IMR-90 (cell line): ENCODE results near the gene MEF2C. TPM values are rescaled to one million over a fixed set of nuclear protein-coding genes. Genes with fewer than 3 reads are reported as not detected.

Experiments
- ATAC-seq: fragments of 200-7000 bp; cut with Tn5 transposase; 2 replicates; pipeline ENCODE4 v1.9.1; 2020; ENCODE audit warnings: low read depth, mild to moderate bottlenecking, moderate library complexity
- BruUV-seq: library from RNA; stranded (reverse); fragments of 400-500 nt; replicated peaks from 2 replicates; lab custom pipeline; 2021; lab: Mats Ljungman, UMichigan
- CTCF ChIA-PET: fragments of 300-600 bp; formaldehyde crosslinking; extraction: SDS; loops from one replicate; lab custom pipeline; 2021; ENCODE audit warnings: antibody characterized with exemption; lab: Yijun Ruan, JAX
- POLR2A ChIA-PET: fragments of 300-600 bp; sonication (Branson Sonifier 250); formaldehyde crosslinking; loops from one replicate; lab custom pipeline; 2022; ENCODE audit warnings: antibody characterized with exemption; ENCODE audit not compliant: unreplicated experiment; lab: Charles Lee
- DNase-seq: peaks from one replicate; pipeline ENCODE4 v3.0.0; 2013
- H2AFZ ChIP-seq: replicated peaks from 2 replicates; pipeline ENCODE3; 2013; ENCODE audit warnings: low read length, mild to moderate bottlenecking; ENCODE audit not compliant: poor library complexity
- H2AK5ac ChIP-seq: 2 replicates; pipeline ENCODE4 v1.6.1; 2013; ENCODE audit warnings: low read depth, low read length, inconsistent platforms
- H2AK9ac ChIP-seq: replicated peaks from 2 replicates; pipeline ENCODE3; 2013; ENCODE audit warnings: mild to moderate bottlenecking, low read depth, low read length, moderate library complexity; ENCODE audit not compliant: poor library complexity
- H2BK120ac ChIP-seq: 2 replicates; pipeline ENCODE4 v1.6.1; 2013; ENCODE audit warnings: low read depth, low read length, inconsistent platforms
- H2BK15ac ChIP-seq: 3 replicates; pipeline ENCODE4 v1.6.1; 2013; ENCODE audit warnings: low read depth, low read length, inconsistent platforms
- H2BK20ac ChIP-seq: 2 replicates; pipeline ENCODE4 v1.6.1; 2013; ENCODE audit warnings: low read depth, mild to moderate bottlenecking, inconsistent platforms, low read length, moderate library complexity
- H2BK5ac ChIP-seq: 2 replicates; pipeline ENCODE4 v1.6.1; 2013; ENCODE audit warnings: mild to moderate bottlenecking, low read depth, low read length, inconsistent platforms; ENCODE audit not compliant: poor library complexity, severe bottlenecking
- H3K14ac ChIP-seq: replicated peaks from 2 replicates; pipeline ENCODE4 v1.6.1; 2013; ENCODE audit warnings: low read depth, low read length, inconsistent platforms
- H3K18ac ChIP-seq: 2 replicates; pipeline ENCODE4 v1.6.1; 2013; ENCODE audit warnings: low read depth, low read length, control low read depth
- H3K23ac ChIP-seq: 2 replicates; pipeline ENCODE4 v1.6.1; 2013; ENCODE audit warnings: low read depth, low read length, inconsistent platforms
- H3K27ac ChIP-seq: 2 replicates; pipeline ENCODE4 v1.5.1; 2013; ENCODE audit warnings: mild to moderate bottlenecking, control low read depth, low read length; ENCODE audit not compliant: insufficient read depth
- H3K27me3 ChIP-seq: 2 replicates; pipeline ENCODE4 v1.6.1; 2013; ENCODE audit warnings: low read length; ENCODE audit not compliant: control insufficient read depth, insufficient read depth
- H3K36me3 ChIP-seq: 2 replicates; pipeline ENCODE4 v1.6.1; 2013; ENCODE audit warnings: low read length, mixed read lengths; ENCODE audit not compliant: control insufficient read depth, insufficient read depth
- H3K4ac ChIP-seq: 2 replicates; pipeline ENCODE4 v1.6.1; 2013; ENCODE audit warnings: low read depth, low read length, inconsistent platforms
- H3K4me1 ChIP-seq: 2 replicates; pipeline ENCODE4 v1.6.1; 2013; ENCODE audit warnings: low read length, mixed read lengths; ENCODE audit not compliant: control insufficient read depth, insufficient read depth
- H3K4me2 ChIP-seq: 2 replicates; pipeline ENCODE4 v1.6.1; 2013; ENCODE audit warnings: low read depth, mild to moderate bottlenecking, control low read depth, low read length, moderate library complexity
- H3K4me3 ChIP-seq: 2 replicates; pipeline ENCODE4 v1.5.1; 2013; ENCODE audit warnings: low read depth, mild to moderate bottlenecking, control low read depth, low read length, moderate library complexity; ENCODE audit not compliant: insufficient read depth
- H3K56ac ChIP-seq: 2 replicates; pipeline ENCODE4 v1.6.1; 2013; ENCODE audit warnings: low read length, inconsistent platforms; ENCODE audit not compliant: insufficient read depth; ENCODE audit errors: extremely low read depth
- H3K79me1 ChIP-seq, 2 experiments: 2 replicates each; pipeline ENCODE4 v1.6.1; 2013; ENCODE audit warnings: low read length in 2 of 2, inconsistent platforms in 1 of 2, low read depth in 1 of 2
- H3K9ac ChIP-seq: 2 replicates; pipeline ENCODE4 v1.6.1; 2013; ENCODE audit warnings: low read depth, low read length, control low read depth
- H3K9me1 ChIP-seq: 2 replicates; pipeline ENCODE4 v1.6.1; 2013; ENCODE audit warnings: low read length, inconsistent platforms; ENCODE audit not compliant: insufficient read depth
- H3K9me3 ChIP-seq: 2 replicates; pipeline ENCODE4 v1.6.1; 2013; ENCODE audit warnings: low read length; ENCODE audit not compliant: control insufficient read depth, insufficient read depth
- H4K20me1 ChIP-seq: 2 replicates; pipeline ENCODE4 v1.6.1; 2013; ENCODE audit warnings: low read length, inconsistent platforms; ENCODE audit not compliant: insufficient read depth
- H4K5ac ChIP-seq: 2 replicates; pipeline ENCODE4 v1.6.1; 2013; ENCODE audit warnings: mild to moderate bottlenecking, low read depth, low read length, control low read depth
- H4K8ac ChIP-seq, 2 experiments: 2 replicates each; pipeline ENCODE4 v1.6.1; 2013; ENCODE audit warnings: low read depth in 2 of 2, low read length in 2 of 2, control low read depth in 1 of 2, inconsistent platforms in 1 of 2
- H4K91ac ChIP-seq: 2 replicates; pipeline ENCODE4 v1.6.1; 2013; ENCODE audit warnings: low read depth, low read length, inconsistent platforms; ENCODE audit not compliant: insufficient read depth
- BHLHE40 ChIP-seq: fragments of 150-350 bp; IDR thresholded peaks from 2 replicates; pipeline ENCODE4 v1.6.1; 2016; ENCODE audit warnings: mild to moderate bottlenecking, low read depth, low read length
- CEBPB ChIP-seq: IDR thresholded peaks from 2 replicates; pipeline ENCODE4 v1.6.1; 2012; ENCODE audit warnings: low read depth, low read length, improper control_type of control experiment
- CHD1 ChIP-seq: IDR thresholded peaks from 2 replicates; pipeline ENCODE4 v1.6.1; 2012; ENCODE audit warnings: low read depth, low read length, improper control_type of control experiment
- FOS ChIP-seq: fragments of 150-350 bp; IDR thresholded peaks from 2 replicates; pipeline ENCODE4 v1.6.1; 2016; ENCODE audit warnings: low read depth, low read length
- MAFK ChIP-seq: IDR thresholded peaks from 2 replicates; pipeline ENCODE4 v1.6.1; 2012; ENCODE audit warnings: low read depth, low read length, improper control_type of control experiment
- MAZ ChIP-seq: IDR thresholded peaks from 2 replicates; pipeline ENCODE4 v1.6.1; 2012; ENCODE audit warnings: low read depth, mild to moderate bottlenecking, low read length, improper control_type of control experiment, moderate library complexity, borderline replicate concordance
- MXI1 ChIP-seq: IDR thresholded peaks from 2 replicates; pipeline ENCODE4 v1.6.1; 2012; ENCODE audit warnings: low read depth, mild to moderate bottlenecking, low read length, moderate library complexity, borderline replicate concordance
- NFE2L2 ChIP-seq: fragments of 150-350 bp; IDR thresholded peaks from 2 replicates; pipeline ENCODE4 v1.6.1; 2016; ENCODE audit warnings: low read depth, mild to moderate bottlenecking, low read length
- POLR2A ChIP-seq: IDR thresholded peaks from 2 replicates; pipeline ENCODE4 v1.6.1; 2012; ENCODE audit warnings: mild to moderate bottlenecking, low read depth, low read length
- RAD21 ChIP-seq: IDR thresholded peaks from 2 replicates; pipeline ENCODE4 v1.6.1; 2012; ENCODE audit warnings: low read length, improper control_type of control experiment
- RCOR1 ChIP-seq: IDR thresholded peaks from 2 replicates; pipeline ENCODE4 v1.6.1; 2012; ENCODE audit warnings: mild to moderate bottlenecking, low read length, improper control_type of control experiment; ENCODE audit not compliant: insufficient replicate concordance
- RFX5 ChIP-seq: IDR thresholded peaks from 2 replicates; pipeline ENCODE4 v1.8.0; 2012; ENCODE audit warnings: low read depth, mild to moderate bottlenecking, low read length, moderate library complexity
- SMC3 ChIP-seq: fragments of 150-350 bp; IDR thresholded peaks from 2 replicates; pipeline ENCODE4 v1.6.1; 2016; ENCODE audit warnings: low read depth, mild to moderate bottlenecking, antibody characterized with exemption, low read length, moderate library complexity
- WGBS, 2 experiments: methylation state at CpG; one replicate each; pipeline versions ENCODE4 v1.1.5 to v1.1.7; 2013; ENCODE audit warnings: missing lambda C conversion rate in 2 of 2; ENCODE audit not compliant: insufficient read length in 1 of 2; ENCODE audit errors: extremely low coverage in 2 of 2; 5-methylcytosine and 5-hydroxymethylcytosine counted together
- dilution Hi-C: fragments of 300-500 bp; cut with HindIII; formaldehyde crosslinking; loops from one replicate; pipeline ENCODE4 v1.14.3; 2018; ENCODE audit warnings: low sequenced_read_pairs; ENCODE audit not compliant: unreplicated experiment
- in situ Hi-C: fragments of 300-500 bp; cut with MboI; formaldehyde crosslinking; loops from 3 replicates; pipeline ENCODE4 v1.14.3; 2019; ENCODE audit warnings: low sequenced_read_pairs, inconsistent platforms, mixed read lengths
- intact Hi-C: fragments of 100-400 bp; cut with micrococcal nuclease; formaldehyde crosslinking; loops from 2 replicates; pipeline ENCODE4 v1.10.0; 2022
- polyA plus RNA-seq, 3 experiments: library from polyadenylated mRNA; depleted of rRNA; stranded (reverse); fragments of >200 nt; gene quantifications; 2 replicates each; pipeline ENCODE4 v1.2.3, GENCODE V29; 2012; ENCODE audit warnings: low replicate concordance in 1 of 3
- total RNA-seq: library from RNA; depleted of rRNA; stranded (reverse); fragments of >200 nt; gene quantifications from 2 replicates; pipeline ENCODE4 v1.2.3, GENCODE V29; 2012
- TF ChIP-seq, protein P1 (sequence below): conservative IDR thresholded peaks from 2 replicates; pipeline ENCODE4 v1.5.1; 2012; ENCODE audit warnings: mild to moderate bottlenecking, low read depth, low read length, improper control_type of control experiment
- TF ChIP-seq, protein P2 (sequence below): fragments of 150-350 bp; IDR thresholded peaks from 2 replicates; pipeline ENCODE4 v1.6.1; 2016; ENCODE audit warnings: low read depth, mild to moderate bottlenecking, low read length, moderate library complexity, borderline replicate concordance

The MEF2C gene
- total and polyA plus RNA-seq, 2 of the 4 experiments (the other 2 are of a cell fraction) = 1.5 to 6.8 TPM

- H4K5ac ChIP-seq = no peak overlapping the region
- ATAC-seq = no peak
- no peak overlapping the region for H2BK5ac ChIP-seq
- H3K36me3 ChIP-seq = no peaks in the 10 kb centered on the region
- H2AK9ac ChIP-seq = no peak overlapping the region
- BruUV-seq = no TSS peak
- no peak overlapping the region for H3K4me3 ChIP-seq
- in situ Hi-C loops (no loop called here), dilution Hi-C loops (no loop called here), intact Hi-C loops (no loop called here)
- H3K4me1 ChIP-seq = no peaks in the 10 kb centered on the region
- H2BK120ac ChIP-seq = no peak overlapping the region
- no peak overlapping the region for H3K56ac ChIP-seq
- H2AK5ac ChIP-seq = no peak overlapping the region
- H2AFZ ChIP-seq = no peak overlapping the region
- H3K27ac ChIP-seq = no peak overlapping the region
- H2BK15ac ChIP-seq = no peak overlapping the region
- no peak overlapping the region for H3K14ac ChIP-seq
- no peak overlapping the region for H4K91ac ChIP-seq
- H3K9me3 ChIP-seq = no peaks in the 10 kb centered on the region
- ChIA-PET POLR2A (no interaction called here), CTCF (no interaction called here)
- no peak overlapping the region for H2BK20ac ChIP-seq
- no peak overlapping the region for H3K18ac ChIP-seq
- H3K23ac ChIP-seq = no peak overlapping the region
- no peak overlapping the region for H3K4ac ChIP-seq
- H3K9me1 ChIP-seq = no peaks in the 10 kb centered on the region
- no peak overlapping the region for H4K8ac ChIP-seq
- H3K4me2 ChIP-seq = no peak overlapping the region
- no peak overlapping the region for H3K9ac ChIP-seq
- no CpG with 5 or more reads among the region's 7 CpGs for WGBS, 2 experiments
- no peaks in the 10 kb centered on the region for H4K20me1 ChIP-seq
- TF ChIP-seq MXI1 (no peak), MAZ (no peak), RFX5 (no peak), FOS (no peak), MAFK (no peak), BHLHE40 (no peak), CHD1 (no peak), POLR2A (no peak), RCOR1 (no peak), CEBPB (no peak), RAD21 (no peak), NFE2L2 (no peak), SMC3 (no peak)
- TF ChIP-seq, protein P1, sequence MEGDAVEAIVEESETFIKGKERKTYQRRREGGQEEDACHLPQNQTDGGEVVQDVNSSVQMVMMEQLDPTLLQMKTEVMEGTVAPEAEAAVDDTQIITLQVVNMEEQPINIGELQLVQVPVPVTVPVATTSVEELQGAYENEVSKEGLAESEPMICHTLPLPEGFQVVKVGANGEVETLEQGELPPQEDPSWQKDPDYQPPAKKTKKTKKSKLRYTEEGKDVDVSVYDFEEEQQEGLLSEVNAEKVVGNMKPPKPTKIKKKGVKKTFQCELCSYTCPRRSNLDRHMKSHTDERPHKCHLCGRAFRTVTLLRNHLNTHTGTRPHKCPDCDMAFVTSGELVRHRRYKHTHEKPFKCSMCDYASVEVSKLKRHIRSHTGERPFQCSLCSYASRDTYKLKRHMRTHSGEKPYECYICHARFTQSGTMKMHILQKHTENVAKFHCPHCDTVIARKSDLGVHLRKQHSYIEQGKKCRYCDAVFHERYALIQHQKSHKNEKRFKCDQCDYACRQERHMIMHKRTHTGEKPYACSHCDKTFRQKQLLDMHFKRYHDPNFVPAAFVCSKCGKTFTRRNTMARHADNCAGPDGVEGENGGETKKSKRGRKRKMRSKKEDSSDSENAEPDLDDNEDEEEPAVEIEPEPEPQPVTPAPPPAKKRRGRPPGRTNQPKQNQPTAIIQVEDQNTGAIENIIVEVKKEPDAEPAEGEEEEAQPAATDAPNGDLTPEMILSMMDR = no peak
- TF ChIP-seq, protein P2, sequence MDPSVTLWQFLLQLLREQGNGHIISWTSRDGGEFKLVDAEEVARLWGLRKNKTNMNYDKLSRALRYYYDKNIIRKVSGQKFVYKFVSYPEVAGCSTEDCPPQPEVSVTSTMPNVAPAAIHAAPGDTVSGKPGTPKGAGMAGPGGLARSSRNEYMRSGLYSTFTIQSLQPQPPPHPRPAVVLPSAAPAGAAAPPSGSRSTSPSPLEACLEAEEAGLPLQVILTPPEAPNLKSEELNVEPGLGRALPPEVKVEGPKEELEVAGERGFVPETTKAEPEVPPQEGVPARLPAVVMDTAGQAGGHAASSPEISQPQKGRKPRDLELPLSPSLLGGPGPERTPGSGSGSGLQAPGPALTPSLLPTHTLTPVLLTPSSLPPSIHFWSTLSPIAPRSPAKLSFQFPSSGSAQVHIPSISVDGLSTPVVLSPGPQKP = no peak
- no peaks in the 10 kb centered on the region for H3K27me3 ChIP-seq
- no peak for DNase-seq
- no peaks in the 10 kb centered on the region for H3K79me1 ChIP-seq
These were observed 14.4 kb downstream of the MEF2C start for GRCh38 chr5:88868468-88869068.
